SK-N-MC (cell line): ENCODE data around the gene POC1A.

Source experiments
- DNase-seq: peaks from one replicate; pipeline ENCODE4 v3.0.0-alpha.2; 2011; ENCODE audit warnings: low read depth, low spot score
- H3K27ac ChIP-seq: fragments of 200-600 bp; sonication (generic); 2 replicates; pipeline ENCODE4 v1.5.1; 2016; ENCODE audit warnings: mixed run types
- H3K36me3 ChIP-seq: fragments of 200-600 bp; sonication (generic); 2 replicates; pipeline ENCODE4 v1.6.1; 2017; ENCODE audit warnings: antibody characterized with exemption, low read length, mixed read lengths; ENCODE audit not compliant: insufficient read depth
- H3K4me3 ChIP-seq: fragments of 200-600 bp; sonication (generic); 2 replicates; pipeline ENCODE4 v1.5.1; 2016
- H3K9ac ChIP-seq: fragments of 200-600 bp; sonication (generic); 2 replicates; pipeline ENCODE4 v1.8.0; 2017; ENCODE audit warnings: mixed run types, mixed read lengths; ENCODE audit not compliant: insufficient read length
- H3K9me3 ChIP-seq: fragments of 200-600 bp; sonication (generic); 2 replicates; pipeline ENCODE4 v1.6.1; 2017; ENCODE audit warnings: low read depth, mild to moderate bottlenecking, antibody characterized with exemption, low read length, moderate library complexity, mixed read lengths
- EZH2 ChIP-seq: fragments of 200-600 bp; sonication (generic); IDR thresholded peaks from one replicate; pipeline ENCODE4 v1.6.1; 2017; ENCODE audit warnings: antibody characterized with exemption
- FOXP2 ChIP-seq: optimal IDR thresholded peaks from 2 replicates; pipeline ENCODE3; 2011; ENCODE audit warnings: mild to moderate bottlenecking, moderate library complexity; ENCODE audit not compliant: insufficient read depth; ENCODE audit errors: extremely low read length, control extremely low read depth
- POLR2AphosphoS5 ChIP-seq: IDR thresholded peaks from 2 replicates; pipeline ENCODE4 v1.6.1; 2012; ENCODE audit warnings: mild to moderate bottlenecking, low read depth, low read length, borderline replicate concordance

Gene POC1A

GRCh38 chr3:52041118-52041731 lies 113.0 kb downstream of the POC1A start:
- Histone ChIP-seq H3K9ac (no peak overlapping the region), H3K4me3 (no peak overlapping the region), H3K27ac (peak overlapping the region; percentile 60), H3K9me3 (no peaks in the 10 kb centered on the region), H3K36me3 (no peaks in the 10 kb centered on the region)
- TF ChIP-seq EZH2 (no peak), POLR2AphosphoS5 (no peak), FOXP2 (no peak)
- no peak for DNase-seq

GRCh38 chr3:52040600-52040999 lies 113.6 kb downstream of the POC1A start:
- H3K9ac ChIP-seq, result no peak overlapping the region
- no peak for DNase-seq
- TF ChIP-seq POLR2AphosphoS5, result no peak
- no peak for TF ChIP-seq FOXP2
- TF ChIP-seq EZH2, result no peak
- H3K36me3 ChIP-seq, result no peaks in the 10 kb centered on the region
- H3K4me3 ChIP-seq, result no peak overlapping the region
- H3K27ac ChIP-seq, result 0 out of 2 replicates have a peak overlapping the region, but pooled peaks have one; percentile 60
- no peaks in the 10 kb centered on the region for H3K9me3 ChIP-seq

- Histone ChIP-seq H3K36me3 (no peaks in the 10 kb centered on the region), H3K27ac (no peak overlapping the region), H3K9ac (no peak overlapping the region), H3K9me3 (no peaks in the 10 kb centered on the region), H3K4me3 (no peak overlapping the region)
- DNase-seq, result no peak
- TF ChIP-seq POLR2AphosphoS5 (no peak), EZH2 (no peak), FOXP2 (no peak)
Measured at GRCh38 chr3:52039846-52040245, 114.4 kb downstream of the POC1A start.

GRCh38 chr3:52039426-52039825 lies 114.8 kb downstream of the POC1A start:
- H3K4me3 ChIP-seq, result no peak overlapping the region
- H3K36me3 ChIP-seq, result no peaks in the 10 kb centered on the region
- no peak for TF ChIP-seq POLR2AphosphoS5
- TF ChIP-seq FOXP2, result no peak
- TF ChIP-seq EZH2, result no peak
- no peaks in the 10 kb centered on the region for H3K9me3 ChIP-seq
- no peak for DNase-seq
- H3K27ac ChIP-seq, result no peak overlapping the region
- no peak overlapping the region for H3K9ac ChIP-seq

- H3K4me3 ChIP-seq, result no peak overlapping the region
Measured at GRCh38 chr3:52038227-52038626, 116.0 kb downstream of the POC1A start.

GRCh38 chr3:52037291-52037690 lies 116.9 kb downstream of the POC1A start:
- H3K9me3 ChIP-seq, result no peaks in the 10 kb centered on the region
- H3K9ac ChIP-seq, result no peak overlapping the region
- H3K27ac ChIP-seq, result no peak overlapping the region
- TF ChIP-seq POLR2AphosphoS5, result no peak
- no peak for TF ChIP-seq EZH2
- no peak for TF ChIP-seq FOXP2
- no peak overlapping the region for H3K4me3 ChIP-seq
- no peak for DNase-seq
- no peaks in the 10 kb centered on the region for H3K36me3 ChIP-seq

More at GRCh38 chr3:52038227-52038626, 116.0 kb downstream of the POC1A start:
- no peak overlapping the region for H3K27ac ChIP-seq
- TF ChIP-seq FOXP2 (no peak), EZH2 (no peak), POLR2AphosphoS5 (no peak)
- no peak overlapping the region for H3K9ac ChIP-seq
- H3K9me3 ChIP-seq, result no peaks in the 10 kb centered on the region
- DNase-seq, result no peak
- no peaks in the 10 kb centered on the region for H3K36me3 ChIP-seq

GRCh38 chr3:52036829-52037228 lies 117.4 kb downstream of the POC1A start:
- Histone ChIP-seq H3K27ac (no peak overlapping the region), H3K9me3 (no peaks in the 10 kb centered on the region), H3K4me3 (no peak overlapping the region), H3K9ac (no peak overlapping the region), H3K36me3 (no peaks in the 10 kb centered on the region)
- no peak for TF ChIP-seq EZH2
- DNase-seq, result no peak

GRCh38 chr3:52036222-52036694 lies 118.0 kb downstream of the POC1A start:
- no peak for DNase-seq
- H3K27ac ChIP-seq, result no peak overlapping the region
- no peak overlapping the region for H3K9ac ChIP-seq
- no peak for TF ChIP-seq FOXP2
- no peak for TF ChIP-seq EZH2
- TF ChIP-seq POLR2AphosphoS5, result no peak
- no peak overlapping the region for H3K4me3 ChIP-seq
- H3K36me3 ChIP-seq, result no peaks in the 10 kb centered on the region
- no peaks in the 10 kb centered on the region for H3K9me3 ChIP-seq

- no peaks in the 10 kb centered on the region for H3K9me3 ChIP-seq
- no peak for DNase-seq
- no peak overlapping the region for H3K9ac ChIP-seq
- no peak overlapping the region for H3K4me3 ChIP-seq
- TF ChIP-seq EZH2 (no peak), POLR2AphosphoS5 (no peak), FOXP2 (no peak)
- H3K27ac ChIP-seq, result no peak overlapping the region
- no peaks in the 10 kb centered on the region for H3K36me3 ChIP-seq
Measured at GRCh38 chr3:52034651-52035050, 119.6 kb downstream of the POC1A start.
